ENCODE data around the gene SULF2.
A peak's percentile ranks its signal among the peaks of the same experiment; 100 is the strongest.

SULF2 gene

GRCh38 chr20:47676912-47677634 lies 108.2 kb downstream of the SULF2 start:
- DNase-seq: peak in 1 of 10 donors; percentile 50
- intact Hi-C loops (cut with DNase I): no loop called here

- intact Hi-C loops (cut with DNase I): no loop called here
- peak in 1 of 10 donors; percentile 48 for DNase-seq
Observed at GRCh38 chr20:47676219-47676721, 109.0 kb downstream of the SULF2 start.

GRCh38 chr20:47675190-47676142 lies 109.8 kb downstream of the SULF2 start:
- intact Hi-C loops (cut with DNase I): no loop called here
- DNase-seq: peak in 1 of 10 donors; percentile 52

GRCh38 chr20:47674686-47675085 lies 110.6 kb downstream of the SULF2 start:
- peak in 1 of 10 donors; percentile 57 for DNase-seq
- intact Hi-C loops (cut with DNase I): no loop called here

GRCh38 chr20:47674145-47674544 lies 111.1 kb downstream of the SULF2 start:
- intact Hi-C loops (cut with DNase I): no loop called here
- peak in 2 of 10 donors; percentile 41 to 78 for DNase-seq

- DNase-seq: peak in 1 of 10 donors; percentile 61
- intact Hi-C loops (cut with DNase I): no loop called here
Observed at GRCh38 chr20:47673671-47673955, 111.7 kb downstream of the SULF2 start.

- DNase-seq: peak in 2 of 10 donors; percentile 14 to 33
- intact Hi-C loops (cut with DNase I): no loop called here
Observed at GRCh38 chr20:47672886-47673670, 112.2 kb downstream of the SULF2 start.

- intact Hi-C loops (cut with DNase I): no loop called here
Observed at GRCh38 chr20:47672166-47672565, 113.1 kb downstream of the SULF2 start.

GRCh38 chr20:47670913-47671312 lies 114.4 kb downstream of the SULF2 start:
- peak in 1 of 10 donors; percentile 67 for DNase-seq
- intact Hi-C loops (cut with DNase I): no loop called here

More at GRCh38 chr20:47672166-47672565, 113.1 kb downstream of the SULF2 start:
- DNase-seq: peak in 1 of 10 donors; percentile 73

GRCh38 chr20:47669927-47670890 lies 115.1 kb downstream of the SULF2 start:
- DNase-seq: peak in 1 of 10 donors; percentile 49
- intact Hi-C loops (cut with DNase I): no loop called here

GRCh38 chr20:47669489-47669888 lies 115.8 kb downstream of the SULF2 start:
- peak in 1 of 10 donors; percentile 48 for DNase-seq
- intact Hi-C loops (cut with DNase I): no loop called here

- intact Hi-C loops (cut with DNase I): no loop called here
- no peak for DNase-seq
Observed at GRCh38 chr20:47669152-47669425, 116.2 kb downstream of the SULF2 start.

- intact Hi-C loops (cut with DNase I): no loop called here
- peak in 1 of 10 donors; percentile 69 for DNase-seq
Observed at GRCh38 chr20:47668313-47669151, 116.7 kb downstream of the SULF2 start.

- intact Hi-C loops (cut with DNase I): no loop called here
- peak in 1 of 10 donors; percentile 58 for DNase-seq
Observed at GRCh38 chr20:47667531-47668312, 117.6 kb downstream of the SULF2 start.

GRCh38 chr20:47667086-47667485 lies 118.2 kb downstream of the SULF2 start:
- intact Hi-C loops (cut with DNase I): no loop called here
- peak in 1 of 10 donors; percentile 59 for DNase-seq

GRCh38 chr20:47666304-47666703 lies 119.0 kb downstream of the SULF2 start:
- DNase-seq: peak in 2 of 10 donors; percentile 75 to 78
- intact Hi-C loops (cut with DNase I): no loop called here

GRCh38 chr20:47665221-47665991 lies 119.9 kb downstream of the SULF2 start:
- DNase-seq: peak in 2 of 10 donors; percentile 72 to 81
- intact Hi-C loops (cut with DNase I): no loop called here
